OCI-LY7 (cell line): ENCODE data around the gene TIGD3. TPM values are rescaled to one million over a fixed set of nuclear protein-coding genes. Genes with fewer than 3 reads are reported as not detected.

ENCODE experiments used
- BruUV-seq: library from RNA; stranded (reverse); fragments of 400-500 nt; replicated peaks from 2 replicates; lab custom pipeline; 2021; lab: Mats Ljungman, UMichigan
- CTCF ChIA-PET: fragments of 300-600 bp; sonication (Branson Sonifier 250); formaldehyde crosslinking; loops from one replicate; lab custom pipeline; 2022; ENCODE audit warnings: antibody characterized with exemption; ENCODE audit not compliant: unreplicated experiment; lab: Charles Lee
- POLR2A ChIA-PET: fragments of 300-600 bp; sonication (Branson Sonifier 250); formaldehyde crosslinking; loops from one replicate; lab custom pipeline; 2022; ENCODE audit warnings: antibody characterized with exemption; lab: Charles Lee
- DNase-seq: peaks from one replicate; pipeline ENCODE4 v3.0.0-alpha.2; 2015; ENCODE audit warnings: low spot score
- H2AFZ ChIP-seq: fragments of 200-600 bp; sonication (generic), shearing (Covaris generic); 2 replicates; pipeline ENCODE4 v1.6.1; 2014; ENCODE audit warnings: mild to moderate bottlenecking, antibody characterized with exemption, low read length, moderate library complexity
- H3K27ac ChIP-seq: fragments of 200-600 bp; sonication (generic); 2 replicates; pipeline ENCODE4 v1.5.1; 2014; ENCODE audit warnings: mixed run types, low read depth, mild to moderate bottlenecking, moderate library complexity, low read length, inconsistent platforms; ENCODE audit not compliant: poor library complexity, severe bottlenecking
- H3K36me3 ChIP-seq: fragments of 200-600 bp; sonication (generic); 2 replicates; pipeline ENCODE4 v1.6.1; 2014; ENCODE audit warnings: mild to moderate bottlenecking, antibody characterized with exemption, low read length, moderate library complexity, mixed read lengths; ENCODE audit not compliant: insufficient read depth
- H3K4me1 ChIP-seq: fragments of 200-600 bp; sonication (generic); 2 replicates; pipeline ENCODE4 v1.5.1; 2014; ENCODE audit warnings: mild to moderate bottlenecking, low read length; ENCODE audit not compliant: insufficient read depth, poor library complexity, severe bottlenecking
- H3K4me2 ChIP-seq: fragments of 200-600 bp; sonication (generic); 2 replicates; pipeline ENCODE4 v1.6.1; 2014; ENCODE audit warnings: mild to moderate bottlenecking, low read length
- H3K4me3 ChIP-seq: fragments of 200-600 bp; sonication (generic); 2 replicates; pipeline ENCODE4 v1.5.1; 2014; ENCODE audit warnings: mild to moderate bottlenecking, low read depth, low read length; ENCODE audit not compliant: poor library complexity, severe bottlenecking
- H3K79me2 ChIP-seq: fragments of 200-600 bp; sonication (generic); 2 replicates; pipeline ENCODE4 v1.6.1; 2016; ENCODE audit warnings: low read depth, mild to moderate bottlenecking, low read length, moderate library complexity, mixed read lengths; ENCODE audit not compliant: insufficient read depth
- H3K9me2 ChIP-seq: fragments of 200-600 bp; sonication (generic); 2 replicates; pipeline ENCODE4 v1.6.1; 2016; ENCODE audit warnings: mild to moderate bottlenecking, low read length, mixed read lengths; ENCODE audit not compliant: insufficient read depth
- H3K9me3 ChIP-seq: fragments of 200-600 bp; sonication (generic); 2 replicates; pipeline ENCODE4 v1.6.1; 2014; ENCODE audit warnings: mild to moderate bottlenecking, mixed run types, low read length, mixed read lengths
- H4K20me1 ChIP-seq: fragments of 200-600 bp; sonication (generic); 2 replicates; pipeline ENCODE4 v1.6.1; 2014; ENCODE audit warnings: mild to moderate bottlenecking, antibody characterized with exemption, low read length, moderate library complexity, mixed read lengths; ENCODE audit not compliant: insufficient read depth
- EZH2phosphoT487 ChIP-seq: fragments of 200-600 bp; sonication (generic); IDR thresholded peaks from 2 replicates; pipeline ENCODE4 v1.6.1; 2018; ENCODE audit warnings: low read depth, borderline replicate concordance, mild to moderate bottlenecking, mixed run types, antibody characterized with exemption, low read length, moderate library complexity, mixed read lengths
- intact Hi-C: fragments of 100-400 bp; cut with micrococcal nuclease; formaldehyde crosslinking; loops from one replicate; pipeline ENCODE4 v1.10.0; 2022; ENCODE audit not compliant: unreplicated experiment
- total RNA-seq, 2 experiments: library from RNA; depleted of rRNA in 1 of 2; stranded (reverse); fragments of >200 nt in 1 of 2; shearing (Covaris generic) in 1 of 2; gene quantifications; 2 replicates each; pipeline ENCODE4 v1.2.3, GENCODE V29; 2014 to 2022
- TF ChIP-seq, protein P1 (sequence below): fragments of 200-600 bp; sonication (generic); conservative IDR thresholded peaks from 2 replicates; pipeline ENCODE4 v1.5.1; 2014; ENCODE audit warnings: mild to moderate bottlenecking, antibody characterized with exemption, low read length, moderate library complexity, mixed read lengths

The TIGD3 gene
- total RNA-seq, 2 experiments from 2014 or later, result 2.0 to 2.7 TPM

- H3K36me3 ChIP-seq, result peaks cover 11% of the 10 kb centered on the region; the same call in 1 of the 2 replicates
- no peak overlapping the region for H3K27ac ChIP-seq
- ChIA-PET CTCF (no interaction called here), POLR2A (interaction anchor here (0.6 kb wide), 1 partner anchor 74 kb away, joined by 5 read pairs; no protein-coding TSS in a partner anchor)
- BruUV-seq, result no TSS peak
- H2AFZ ChIP-seq, result peak overlapping the region; percentile 17; the same call in 1 of the 2 replicates
- H3K4me1 ChIP-seq, result peaks cover 55% of the 10 kb centered on the region
- peaks cover 7% of the 10 kb centered on the region; the same call in 1 of the 2 replicates for H3K79me2 ChIP-seq
- no peaks in the 10 kb centered on the region for H3K9me2 ChIP-seq
- H3K9me3 ChIP-seq, result no peaks in the 10 kb centered on the region
- no peaks in the 10 kb centered on the region for H4K20me1 ChIP-seq
- intact Hi-C loops, result no loop called here
- H3K4me2 ChIP-seq, result no peak overlapping the region
- DNase-seq, result no peak
- TF ChIP-seq, protein P1, sequence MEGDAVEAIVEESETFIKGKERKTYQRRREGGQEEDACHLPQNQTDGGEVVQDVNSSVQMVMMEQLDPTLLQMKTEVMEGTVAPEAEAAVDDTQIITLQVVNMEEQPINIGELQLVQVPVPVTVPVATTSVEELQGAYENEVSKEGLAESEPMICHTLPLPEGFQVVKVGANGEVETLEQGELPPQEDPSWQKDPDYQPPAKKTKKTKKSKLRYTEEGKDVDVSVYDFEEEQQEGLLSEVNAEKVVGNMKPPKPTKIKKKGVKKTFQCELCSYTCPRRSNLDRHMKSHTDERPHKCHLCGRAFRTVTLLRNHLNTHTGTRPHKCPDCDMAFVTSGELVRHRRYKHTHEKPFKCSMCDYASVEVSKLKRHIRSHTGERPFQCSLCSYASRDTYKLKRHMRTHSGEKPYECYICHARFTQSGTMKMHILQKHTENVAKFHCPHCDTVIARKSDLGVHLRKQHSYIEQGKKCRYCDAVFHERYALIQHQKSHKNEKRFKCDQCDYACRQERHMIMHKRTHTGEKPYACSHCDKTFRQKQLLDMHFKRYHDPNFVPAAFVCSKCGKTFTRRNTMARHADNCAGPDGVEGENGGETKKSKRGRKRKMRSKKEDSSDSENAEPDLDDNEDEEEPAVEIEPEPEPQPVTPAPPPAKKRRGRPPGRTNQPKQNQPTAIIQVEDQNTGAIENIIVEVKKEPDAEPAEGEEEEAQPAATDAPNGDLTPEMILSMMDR, result no peak
- no peak for TF ChIP-seq EZH2phosphoT487
- no peak overlapping the region for H3K4me3 ChIP-seq
These were observed 29.8 kb downstream of the TIGD3 start for GRCh38 chr11:65384301-65384889.

- ChIA-PET CTCF (no interaction called here), POLR2A (interaction anchor here (0.6 to 1.2 kb wide), 7 partner anchors 21 to 1203 kb away, joined by 3 to 6 read pairs (median 4); no protein-coding TSS in a partner anchor)
- Histone ChIP-seq H3K4me2 (peak within 1 kb of the TSS; percentile 91), H4K20me1 (no peaks in the 10 kb centered on the region), H3K9me2 (no peaks in the 10 kb centered on the region), H3K4me3 (peak within 1 kb of the TSS; percentile 85), H3K79me2 (peaks cover 7% of the 10 kb centered on the region; the same call in 1 of the 2 replicates), H3K9me3 (no peaks in the 10 kb centered on the region), H3K36me3 (peaks cover 20% of the 10 kb centered on the region; the same call in 1 of the 2 replicates), H3K27ac (peak within 1 kb of the TSS; percentile 16), H3K4me1 (peaks cover 49% of the 10 kb centered on the region), H2AFZ (peak within 1 kb of the TSS; percentile 83)
- intact Hi-C loops, result loop anchor here (2.0 kb wide), 1 partner anchor 16 kb away; no protein-coding TSS in a partner anchor
- peak; percentile 87 for DNase-seq
- BruUV-seq, result no TSS peak
- TF ChIP-seq, protein P1, result no peak
- no peak for TF ChIP-seq EZH2phosphoT487
These were observed 32.0 kb downstream of the TIGD3 start, which contains the start of gene FRMD8 for GRCh38 chr11:65386307-65387140. Gene FRMD8, plus strand, starts transcription at chr11:65386637. Its CDS starts 400 bp downstream, at chr11:65387037.
